ENCODE results near the gene CTDSP1.

Gene CTDSP1

DNA sequence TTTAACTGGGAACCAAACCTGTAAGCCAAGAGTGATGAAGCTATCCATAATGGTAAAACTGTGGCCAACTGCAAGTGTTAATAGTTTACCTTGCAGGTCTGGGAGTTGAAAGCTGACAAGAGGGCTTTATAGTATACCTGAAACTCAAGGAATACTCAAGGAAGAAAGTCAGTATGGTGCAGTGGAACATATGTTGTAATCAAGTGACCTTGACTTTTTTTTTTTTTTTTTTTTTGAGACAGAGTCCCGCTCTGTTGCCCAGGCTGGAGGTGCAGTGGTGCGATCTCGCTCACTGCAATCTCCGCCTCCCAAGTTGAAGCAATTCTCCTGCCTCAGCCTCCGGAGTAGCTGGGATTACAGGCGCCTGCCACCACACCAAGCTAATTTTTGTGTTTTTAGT, 46.9 kb downstream of the CTDSP1 start:
- FAIRE-seq (no peak), DNase-seq (ENCODE audit: extremely low spot score, insufficient read length, low read depth) (no peak)

DNA sequence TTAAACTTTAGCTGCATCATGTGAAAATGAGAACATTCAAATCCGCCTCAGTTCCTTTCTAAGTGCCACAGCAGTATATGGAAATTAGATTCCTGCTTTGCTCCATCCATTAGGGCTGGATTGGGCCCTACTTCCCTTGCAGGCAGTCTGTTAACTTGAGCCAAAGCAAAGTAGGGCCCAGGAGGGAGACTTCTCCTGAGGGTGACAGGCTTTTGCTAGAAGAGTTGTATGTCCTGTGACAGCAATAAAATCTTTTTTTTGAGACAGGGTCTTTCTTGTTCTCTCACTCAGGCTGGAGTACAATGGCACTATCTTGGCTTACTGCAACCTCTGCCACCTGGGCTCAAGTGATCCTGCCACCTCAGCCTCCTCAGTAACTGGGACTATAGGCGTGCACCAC, 47.4 kb downstream of the CTDSP1 start:
- no peak for FAIRE-seq
- no peak for DNase-seq (ENCODE audit: extremely low spot score, insufficient read length, low read depth)

DNA sequence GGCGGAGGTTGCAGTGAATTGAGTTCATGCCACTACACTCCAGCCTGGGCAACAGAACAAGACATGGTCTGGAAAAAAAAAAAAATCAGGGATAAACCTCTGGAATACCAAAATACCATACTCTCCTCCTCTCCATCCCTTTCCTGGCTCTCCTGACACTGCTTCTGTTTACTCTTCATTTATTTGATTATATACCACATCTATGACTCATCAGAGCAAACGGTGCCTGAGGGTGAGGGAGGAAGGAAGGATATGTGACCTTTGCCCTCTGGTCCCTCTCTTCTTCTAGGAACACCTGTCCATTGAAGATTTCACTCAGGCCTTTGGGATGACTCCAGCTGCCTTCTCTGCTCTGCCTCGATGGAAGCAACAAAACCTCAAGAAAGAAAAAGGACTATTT, 49.3 kb downstream of the CTDSP1 start:
- DNase-seq (ENCODE audit: extremely low spot score, insufficient read length, low read depth) (no peak), FAIRE-seq (no peak)

DNA sequence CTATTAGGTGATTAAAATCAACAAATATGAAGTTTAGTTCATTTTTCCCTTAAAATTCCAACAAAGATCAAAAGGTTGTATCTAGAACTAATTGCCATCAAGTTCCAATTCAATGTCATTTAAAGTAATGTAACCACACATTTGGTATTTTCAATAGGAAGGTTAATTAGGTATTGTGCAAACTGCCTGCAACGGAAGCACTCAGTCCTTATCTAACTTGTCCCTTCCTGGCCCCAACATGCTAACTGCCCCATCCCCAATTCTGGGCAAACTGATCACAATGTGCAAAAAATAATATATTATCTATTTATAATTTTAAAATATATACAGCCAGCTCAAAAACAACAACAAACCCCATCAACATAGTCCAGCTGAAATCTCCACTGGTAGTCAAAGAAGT, 52.4 kb downstream of the CTDSP1 start:
- DNase-seq (ENCODE audit: extremely low spot score, insufficient read length, low read depth): no peak
- no peak for FAIRE-seq
